ENCODE data around the gene ZNF385B. TPM values are rescaled to one million over a fixed set of nuclear protein-coding genes. Genes with fewer than 3 reads are reported as not detected.

The ZNF385B gene
- total and polyA plus RNA-seq, 12 donors, result 2.0 to 15.3 (median 8.4) TPM

DNA sequence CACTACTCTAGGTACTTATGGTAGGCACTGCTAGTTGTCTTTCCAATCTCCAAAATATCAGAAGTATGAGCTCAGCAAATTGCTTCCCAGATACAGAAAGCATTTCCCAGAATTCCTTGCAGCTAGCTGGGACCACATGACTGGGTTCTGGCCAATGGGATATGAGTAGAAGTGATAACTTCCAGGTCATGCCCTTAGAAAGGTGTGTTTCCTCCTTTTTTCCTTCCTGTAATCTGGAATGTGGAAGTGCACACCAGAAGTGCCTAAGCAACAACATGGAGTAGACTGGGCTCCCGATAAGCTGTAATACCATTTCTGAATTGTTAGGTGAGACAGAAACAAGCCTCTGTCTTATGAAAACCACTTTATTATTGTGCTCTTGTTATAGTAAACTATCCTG lies 279.8 kb downstream of the ZNF385B start:
- intact Hi-C loops (cut with DNase I), result no loop called here

DNA sequence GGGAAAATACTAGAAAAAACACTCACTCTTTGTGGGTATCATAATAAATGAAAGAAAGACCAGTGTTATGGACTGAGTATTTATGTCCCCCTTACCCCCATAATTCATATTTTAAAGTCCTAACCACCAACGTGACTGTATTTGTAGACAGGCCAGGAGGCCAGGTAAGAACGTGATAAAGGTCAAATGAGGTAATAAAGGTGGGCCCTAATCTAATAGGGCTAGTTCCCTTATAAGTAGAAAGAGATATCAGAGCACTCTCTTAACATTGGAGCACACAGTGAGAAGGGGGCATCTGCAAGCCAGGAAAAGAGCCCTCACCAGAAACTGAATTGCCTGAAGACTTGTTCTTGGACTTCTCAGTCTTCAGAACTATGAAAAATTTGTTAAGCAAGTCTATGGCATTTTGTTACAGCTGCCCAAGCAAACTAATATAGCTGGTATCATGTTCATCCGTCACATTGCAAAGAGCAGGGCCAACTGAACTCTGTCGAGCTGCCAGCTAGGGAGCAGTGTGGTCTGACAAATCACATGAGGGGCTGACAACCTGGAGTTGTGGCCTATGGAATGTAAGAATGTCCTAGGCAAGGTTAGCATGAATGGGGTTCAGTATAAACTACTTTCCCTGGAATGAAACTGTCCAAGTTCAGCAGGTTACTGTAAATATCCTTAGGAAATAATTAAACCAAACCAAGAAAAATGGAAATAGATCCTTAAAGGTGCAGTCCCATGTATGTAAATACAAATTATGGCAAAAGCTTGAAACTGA lies 280.9 kb downstream of the ZNF385B start:
- no peaks in the 10 kb centered on the region for H3K36me3 ChIP-seq (replicated peaks in 1 of 2)
- H3K9me3 ChIP-seq (replicated peaks in 1 of 3), result no peaks in the 10 kb centered on the region
- no peaks in the 10 kb centered on the region for H3K27me3 ChIP-seq
- TF ChIP-seq, protein P1, sequence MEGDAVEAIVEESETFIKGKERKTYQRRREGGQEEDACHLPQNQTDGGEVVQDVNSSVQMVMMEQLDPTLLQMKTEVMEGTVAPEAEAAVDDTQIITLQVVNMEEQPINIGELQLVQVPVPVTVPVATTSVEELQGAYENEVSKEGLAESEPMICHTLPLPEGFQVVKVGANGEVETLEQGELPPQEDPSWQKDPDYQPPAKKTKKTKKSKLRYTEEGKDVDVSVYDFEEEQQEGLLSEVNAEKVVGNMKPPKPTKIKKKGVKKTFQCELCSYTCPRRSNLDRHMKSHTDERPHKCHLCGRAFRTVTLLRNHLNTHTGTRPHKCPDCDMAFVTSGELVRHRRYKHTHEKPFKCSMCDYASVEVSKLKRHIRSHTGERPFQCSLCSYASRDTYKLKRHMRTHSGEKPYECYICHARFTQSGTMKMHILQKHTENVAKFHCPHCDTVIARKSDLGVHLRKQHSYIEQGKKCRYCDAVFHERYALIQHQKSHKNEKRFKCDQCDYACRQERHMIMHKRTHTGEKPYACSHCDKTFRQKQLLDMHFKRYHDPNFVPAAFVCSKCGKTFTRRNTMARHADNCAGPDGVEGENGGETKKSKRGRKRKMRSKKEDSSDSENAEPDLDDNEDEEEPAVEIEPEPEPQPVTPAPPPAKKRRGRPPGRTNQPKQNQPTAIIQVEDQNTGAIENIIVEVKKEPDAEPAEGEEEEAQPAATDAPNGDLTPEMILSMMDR (IDR thresholded peaks at IDR 0.05), result no peak
- no peak for TF ChIP-seq POLR2A (IDR thresholded peaks at IDR 0.05)
- DNase-seq, result no peak
- intact Hi-C loops (cut with DNase I), result no loop called here
- 75 to 84% (median 80%) methylated on average over 4 of the region's 4 CpGs for WGBS, 4 donors
- no peak overlapping the region for H3K4me3 ChIP-seq
- H3K27ac ChIP-seq, result no peak overlapping the region
- no peaks in the 10 kb centered on the region for H3K4me1 ChIP-seq (replicated peaks in 1 of 2)

More for the DNA sequence above, 279.8 kb downstream of the ZNF385B start:
- Histone ChIP-seq H3K36me3 (replicated peaks in 1 of 2) (no peaks in the 10 kb centered on the region), H3K9me3 (replicated peaks in 1 of 3) (no peaks in the 10 kb centered on the region), H3K27ac (no peak overlapping the region), H3K4me3 (no peak overlapping the region), H3K4me1 (replicated peaks in 1 of 2) (no peaks in the 10 kb centered on the region), H3K27me3 (no peaks in the 10 kb centered on the region)
- DNase-seq, result no peak
- WGBS, 4 donors, result 92 to 100% (median 94%) methylated on average over 1 of the region's 1 CpG
- TF ChIP-seq, protein P1 (IDR thresholded peaks at IDR 0.05), result no peak
- TF ChIP-seq POLR2A (IDR thresholded peaks at IDR 0.05), result no peak

DNA sequence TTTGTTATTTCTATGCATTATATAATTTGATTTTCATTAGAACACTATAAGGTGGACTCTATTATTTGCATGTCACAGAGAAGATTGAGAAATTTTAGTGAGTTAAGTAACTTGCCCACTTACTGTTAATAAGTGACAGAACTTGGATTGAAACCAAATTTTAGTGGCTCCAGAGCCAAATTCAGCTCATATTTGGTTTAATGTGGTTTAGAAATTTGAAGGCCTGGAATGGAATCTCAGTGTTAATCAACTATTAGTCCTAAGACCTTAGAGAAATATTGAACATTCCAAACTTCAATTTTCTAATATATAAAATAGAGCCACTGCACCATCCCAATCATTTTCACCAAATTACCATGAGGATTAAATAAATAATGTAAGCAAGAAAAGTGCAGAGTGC lies 281.6 kb downstream of the ZNF385B start:
- no peaks in the 10 kb centered on the region for H3K4me1 ChIP-seq (replicated peaks in 1 of 2)
- TF ChIP-seq POLR2A (IDR thresholded peaks at IDR 0.05), result no peak
- TF ChIP-seq, protein P1 (IDR thresholded peaks at IDR 0.05), result no peak
- no peaks in the 10 kb centered on the region for H3K36me3 ChIP-seq (replicated peaks in 1 of 2)
- no peak overlapping the region for H3K27ac ChIP-seq
- intact Hi-C loops (cut with DNase I), result no loop called here
- H3K4me3 ChIP-seq, result no peak overlapping the region
- H3K9me3 ChIP-seq (replicated peaks in 1 of 3), result no peaks in the 10 kb centered on the region
- no peak for DNase-seq
- H3K27me3 ChIP-seq, result no peaks in the 10 kb centered on the region

DNA sequence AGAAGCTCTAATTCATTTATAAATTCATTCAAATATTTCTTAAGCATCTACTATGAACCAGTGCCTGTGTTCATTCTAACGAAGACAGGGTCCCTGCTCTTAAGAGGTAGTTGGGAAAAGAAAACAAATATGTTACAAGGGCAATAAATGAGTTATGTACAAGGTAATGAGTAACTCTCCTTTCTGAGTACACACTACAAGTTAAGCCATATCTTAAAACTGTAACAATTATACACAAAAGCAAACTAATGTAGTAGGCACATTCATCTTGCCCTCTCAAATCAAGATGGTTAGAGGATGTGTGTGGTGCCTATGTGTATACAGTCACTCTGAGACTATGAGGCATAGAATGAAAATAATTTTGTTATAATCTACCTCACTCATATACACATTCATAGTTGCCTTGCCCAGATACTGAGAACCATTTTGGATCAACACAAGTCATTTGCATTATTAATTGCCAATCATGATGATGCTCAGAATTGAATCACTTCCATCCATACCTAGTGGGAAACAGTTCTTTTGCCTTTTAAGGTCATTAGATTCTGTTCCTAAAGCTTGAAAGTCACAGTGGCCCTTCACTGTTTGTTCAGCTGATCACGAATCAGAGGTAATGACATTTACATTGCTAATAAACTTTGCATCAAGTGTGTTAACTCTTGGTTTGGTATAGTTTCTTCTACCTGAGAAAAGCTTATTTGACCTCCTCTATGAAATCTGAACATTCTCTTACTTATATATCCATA lies 283.1 kb downstream of the ZNF385B start:
- H3K4me1 ChIP-seq (replicated peaks in 1 of 2), result no peaks in the 10 kb centered on the region
- no peaks in the 10 kb centered on the region for H3K9me3 ChIP-seq (replicated peaks in 1 of 3)
- no peaks in the 10 kb centered on the region for H3K27me3 ChIP-seq
- intact Hi-C loops (cut with DNase I), result no loop called here
- H3K36me3 ChIP-seq (replicated peaks in 1 of 2), result no peaks in the 10 kb centered on the region
- DNase-seq, result no peak
- no peak overlapping the region for H3K27ac ChIP-seq
- 77 to 84% (median 82%) methylated on average over 2 of the region's 2 CpGs for whole genome bisulfite sequencing, 4 donors
- H3K4me3 ChIP-seq, result no peak overlapping the region
- TF ChIP-seq POLR2A (IDR thresholded peaks at IDR 0.05), result no peak
- TF ChIP-seq, protein P1 (IDR thresholded peaks at IDR 0.05), result no peak

Data from adrenal gland (tissue), 12 donors.